SKM-1 (cell line): Measurements from ENCODE around the gene ZP2.
"Not testable (repeated sequence)": the region's sequence is repeated elsewhere in the genome, so short reads cannot be mapped to it uniquely, and the experiment has no call there.

Experiments
- DNase-seq: peaks from one replicate; lab custom pipeline; 2025; ENCODE audit not compliant: unreplicated experiment; lab: John Stamatoyannopoulos, UW

Gene ZP2

GRCh38 chr16:21152160-21153030 lies 59.0 kb downstream of the ZP2 start:
- not testable (repeated sequence) for DNase-seq

- DNase-seq, result no peak
Observed at GRCh38 chr16:21150375-21151001, 60.9 kb downstream of the ZP2 start, which contains the start of gene DNAH3. Gene DNAH3 (minus strand): TSS chr16:21150846. CDS start chr16:21150319, 527 bp downstream.
